ENCODE measurements around the gene SPEM1. TPM values are rescaled to one million over a fixed set of nuclear protein-coding genes. Genes with fewer than 3 reads are reported as not detected.
A peak's percentile ranks its signal among the peaks of the same experiment; 100 is the strongest.

SPEM1 gene
- total RNA-seq, 1 donor from 2014 or later = not detected

- peaks cover 0 to 3% (median under 1%) of the 10 kb centered on the region in 3 donors for H3K27me3 ChIP-seq (ENCODE audit: control insufficient read depth in 3 of 3, insufficient read depth in 3 of 3, low read length in 3 of 3)
Observed at GRCh38 chr17:7445619-7445968, 25.5 kb downstream of the SPEM1 start.

GRCh38 chr17:7448461-7448860 is 28.3 kb downstream of the SPEM1 start:
- Histone ChIP-seq H3K36me3 (ENCODE audit: control insufficient read depth in 3 of 3, insufficient read depth in 3 of 3, low read length in 3 of 3) (peaks cover 14 to 29% (median 18%) of the 10 kb centered on the region in 3 donors), H3K27me3 (ENCODE audit: control insufficient read depth in 3 of 3, insufficient read depth in 3 of 3, low read length in 3 of 3) (peaks cover 0 to 3% (median 0%) of the 10 kb centered on the region in 3 donors), H3K4me3 (ENCODE audit: low read length in 3 of 3) (no peak overlapping the region), H3K9ac (ENCODE audit: low read depth in 1 of 3, low read length in 3 of 3) (no peak overlapping the region), H3K9me3 (ENCODE audit: control insufficient read depth in 3 of 3, low read length in 3 of 3) (no peaks in the 10 kb centered on the region), H3K27ac (ENCODE audit: low read depth, low read length) (no peak overlapping the region), H3K4me1 (ENCODE audit: control insufficient read depth in 3 of 3, insufficient read depth in 3 of 3, low read length in 3 of 3) (peaks cover 24 to 27% (median 25%) of the 10 kb centered on the region in 3 donors)

More at GRCh38 chr17:7445619-7445968, 25.5 kb downstream of the SPEM1 start:
- Histone ChIP-seq H3K4me1 (ENCODE audit: control insufficient read depth in 3 of 3, insufficient read depth in 3 of 3, low read length in 3 of 3) (peaks cover 30 to 41% (median 35%) of the 10 kb centered on the region in 3 donors), H3K36me3 (ENCODE audit: control insufficient read depth in 3 of 3, insufficient read depth in 3 of 3, low read length in 3 of 3) (peaks cover 9 to 19% (median 12%) of the 10 kb centered on the region in 3 donors), H3K27ac (ENCODE audit: low read depth, low read length) (peak overlapping the region; percentile 100), H3K9me3 (ENCODE audit: control insufficient read depth in 3 of 3, low read length in 3 of 3) (no peaks in the 10 kb centered on the region), H3K9ac (ENCODE audit: low read depth in 1 of 3, low read length in 3 of 3) (peak overlapping the region; percentile 95 to 100 (median 98)), H3K4me3 (ENCODE audit: low read length in 3 of 3) (peak overlapping the region; percentile 67 to 81 (median 79))

DNA sequence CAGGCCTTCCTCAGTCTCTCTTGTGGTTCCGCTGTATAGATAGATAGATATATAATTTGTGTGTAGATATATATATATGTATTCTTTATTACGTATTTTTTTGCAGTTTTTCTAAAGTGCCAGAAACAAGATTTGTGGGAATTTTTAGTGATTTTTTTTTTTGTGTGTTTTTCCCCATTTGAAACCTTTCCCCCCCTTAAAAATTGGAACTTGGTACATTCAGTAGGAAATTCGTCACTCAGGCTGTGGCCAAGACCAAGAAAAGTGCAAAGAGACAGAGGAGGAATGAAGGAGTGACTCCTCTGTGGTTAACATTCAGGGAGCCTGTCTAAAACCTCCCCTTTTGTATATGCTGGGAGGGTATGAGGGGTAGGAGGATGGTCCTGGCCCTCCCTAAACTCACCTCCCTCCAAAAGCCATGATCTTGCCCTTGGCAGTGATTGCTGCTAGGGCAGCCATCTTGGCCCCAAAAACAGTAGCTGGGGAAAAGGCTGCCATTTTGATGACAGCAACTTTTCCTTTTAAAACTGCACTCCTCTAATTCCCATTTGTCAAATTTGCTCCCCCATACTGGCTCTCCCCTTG is 39.9 kb downstream of the SPEM1 start:
- H3K4me3 ChIP-seq (ENCODE audit: low read length in 3 of 3) = no peak overlapping the region
- H3K27ac ChIP-seq (ENCODE audit: low read depth, low read length) = no peak overlapping the region
- no peak overlapping the region for H3K9ac ChIP-seq (ENCODE audit: low read depth in 1 of 3, low read length in 3 of 3)
- H3K27me3 ChIP-seq (ENCODE audit: control insufficient read depth in 3 of 3, insufficient read depth in 3 of 3, low read length in 3 of 3) = no peaks in the 10 kb centered on the region
- no peaks in the 10 kb centered on the region for H3K9me3 ChIP-seq (ENCODE audit: control insufficient read depth in 3 of 3, low read length in 3 of 3)
- peaks cover 25 to 29% (median 29%) of the 10 kb centered on the region in 3 donors for H3K36me3 ChIP-seq (ENCODE audit: control insufficient read depth in 3 of 3, insufficient read depth in 3 of 3, low read length in 3 of 3)
- peaks cover 4 to 13% (median 7%) of the 10 kb centered on the region in 3 donors for H3K4me1 ChIP-seq (ENCODE audit: control insufficient read depth in 3 of 3, insufficient read depth in 3 of 3, low read length in 3 of 3)

- Histone ChIP-seq H3K9me3 (ENCODE audit: control insufficient read depth in 3 of 3, low read length in 3 of 3) (no peaks in the 10 kb centered on the region), H3K27ac (ENCODE audit: low read depth, low read length) (no peak overlapping the region), H3K4me1 (ENCODE audit: control insufficient read depth in 3 of 3, insufficient read depth in 3 of 3, low read length in 3 of 3) (peaks cover 5 to 11% (median 5%) of the 10 kb centered on the region in 3 donors), H3K4me3 (ENCODE audit: low read length in 3 of 3) (no peak overlapping the region), H3K9ac (ENCODE audit: low read depth in 1 of 3, low read length in 3 of 3) (no peak overlapping the region), H3K27me3 (ENCODE audit: control insufficient read depth in 3 of 3, insufficient read depth in 3 of 3, low read length in 3 of 3) (no peaks in the 10 kb centered on the region), H3K36me3 (ENCODE audit: control insufficient read depth in 3 of 3, insufficient read depth in 3 of 3, low read length in 3 of 3) (peaks cover 28 to 31% (median 28%) of the 10 kb centered on the region in 3 donors)
Observed at GRCh38 chr17:7460850-7461660, 40.9 kb downstream of the SPEM1 start.

- Histone ChIP-seq H3K27me3 (ENCODE audit: control insufficient read depth in 3 of 3, insufficient read depth in 3 of 3, low read length in 3 of 3) (no peaks in the 10 kb centered on the region), H3K9ac (ENCODE audit: low read depth in 1 of 3, low read length in 3 of 3) (no peak overlapping the region), H3K4me3 (ENCODE audit: low read length in 3 of 3) (no peak overlapping the region), H3K9me3 (ENCODE audit: control insufficient read depth in 3 of 3, low read length in 3 of 3) (no peaks in the 10 kb centered on the region), H3K27ac (ENCODE audit: low read depth, low read length) (no peak overlapping the region), H3K36me3 (ENCODE audit: control insufficient read depth in 3 of 3, insufficient read depth in 3 of 3, low read length in 3 of 3) (peaks cover 23 to 28% (median 26%) of the 10 kb centered on the region in 3 donors), H3K4me1 (ENCODE audit: control insufficient read depth in 3 of 3, insufficient read depth in 3 of 3, low read length in 3 of 3) (peaks cover 17 to 21% (median 21%) of the 10 kb centered on the region in 3 donors)
Observed at GRCh38 chr17:7462474-7463371, 42.6 kb downstream of the SPEM1 start.

GRCh38 chr17:7463372-7463846 is 43.3 kb downstream of the SPEM1 start:
- no peak overlapping the region for H3K4me3 ChIP-seq (ENCODE audit: low read length in 3 of 3)
- no peak overlapping the region for H3K9ac ChIP-seq (ENCODE audit: low read depth in 1 of 3, low read length in 3 of 3)
- H3K27ac ChIP-seq (ENCODE audit: low read depth, low read length) = no peak overlapping the region
- no peaks in the 10 kb centered on the region for H3K27me3 ChIP-seq (ENCODE audit: control insufficient read depth in 3 of 3, insufficient read depth in 3 of 3, low read length in 3 of 3)
- peaks cover 23 to 29% (median 25%) of the 10 kb centered on the region in 3 donors for H3K36me3 ChIP-seq (ENCODE audit: control insufficient read depth in 3 of 3, insufficient read depth in 3 of 3, low read length in 3 of 3)
- H3K9me3 ChIP-seq (ENCODE audit: control insufficient read depth in 3 of 3, low read length in 3 of 3) = no peaks in the 10 kb centered on the region
- H3K4me1 ChIP-seq (ENCODE audit: control insufficient read depth in 3 of 3, insufficient read depth in 3 of 3, low read length in 3 of 3) = peaks cover 18 to 24% (median 21%) of the 10 kb centered on the region in 3 donors

GRCh38 chr17:7464081-7464480 is 44.0 kb downstream of the SPEM1 start:
- Histone ChIP-seq H3K27me3 (ENCODE audit: control insufficient read depth in 3 of 3, insufficient read depth in 3 of 3, low read length in 3 of 3) (no peaks in the 10 kb centered on the region), H3K4me3 (ENCODE audit: low read length in 3 of 3) (no peak overlapping the region), H3K9ac (ENCODE audit: low read depth in 1 of 3, low read length in 3 of 3) (no peak overlapping the region), H3K9me3 (ENCODE audit: control insufficient read depth in 3 of 3, low read length in 3 of 3) (no peaks in the 10 kb centered on the region), H3K27ac (ENCODE audit: low read depth, low read length) (no peak overlapping the region), H3K4me1 (ENCODE audit: control insufficient read depth in 3 of 3, insufficient read depth in 3 of 3, low read length in 3 of 3) (peaks cover 18 to 24% (median 21%) of the 10 kb centered on the region in 3 donors), H3K36me3 (ENCODE audit: control insufficient read depth in 3 of 3, insufficient read depth in 3 of 3, low read length in 3 of 3) (peaks cover 23 to 31% (median 25%) of the 10 kb centered on the region in 3 donors)

- peaks cover 23 to 31% (median 25%) of the 10 kb centered on the region in 3 donors for H3K36me3 ChIP-seq (ENCODE audit: control insufficient read depth in 3 of 3, insufficient read depth in 3 of 3, low read length in 3 of 3)
- no peaks in the 10 kb centered on the region for H3K9me3 ChIP-seq (ENCODE audit: control insufficient read depth in 3 of 3, low read length in 3 of 3)
- H3K27ac ChIP-seq (ENCODE audit: low read depth, low read length) = peak overlapping the region; percentile 77
- H3K27me3 ChIP-seq (ENCODE audit: control insufficient read depth in 3 of 3, insufficient read depth in 3 of 3, low read length in 3 of 3) = no peaks in the 10 kb centered on the region
- H3K4me3 ChIP-seq (ENCODE audit: low read length in 3 of 3) = no peak overlapping the region
- H3K9ac ChIP-seq (ENCODE audit: low read depth in 1 of 3, low read length in 3 of 3) = peak overlapping the region in 1 of 3 donors; percentile 69
- peaks cover 21 to 25% (median 24%) of the 10 kb centered on the region in 3 donors for H3K4me1 ChIP-seq (ENCODE audit: control insufficient read depth in 3 of 3, insufficient read depth in 3 of 3, low read length in 3 of 3)
Observed at GRCh38 chr17:7465597-7466275, 45.6 kb downstream of the SPEM1 start.

- Histone ChIP-seq H3K9ac (ENCODE audit: low read depth in 1 of 3, low read length in 3 of 3) (peak overlapping the region; percentile 43 to 69 (median 45)), H3K27ac (ENCODE audit: low read depth, low read length) (peak overlapping the region; percentile 77), H3K4me1 (ENCODE audit: control insufficient read depth in 3 of 3, insufficient read depth in 3 of 3, low read length in 3 of 3) (peaks cover 22 to 26% (median 25%) of the 10 kb centered on the region in 3 donors), H3K27me3 (ENCODE audit: control insufficient read depth in 3 of 3, insufficient read depth in 3 of 3, low read length in 3 of 3) (no peaks in the 10 kb centered on the region), H3K36me3 (ENCODE audit: control insufficient read depth in 3 of 3, insufficient read depth in 3 of 3, low read length in 3 of 3) (peaks cover 23 to 31% (median 25%) of the 10 kb centered on the region in 3 donors), H3K4me3 (ENCODE audit: low read length in 3 of 3) (no peak overlapping the region), H3K9me3 (ENCODE audit: control insufficient read depth in 3 of 3, low read length in 3 of 3) (no peaks in the 10 kb centered on the region)
Observed at GRCh38 chr17:7466318-7466638, 46.2 kb downstream of the SPEM1 start.

All from skeletal muscle tissue (tissue), 4 donors.